IMR-90 (cell line): ENCODE results near the gene ZG16.

Experiments
- BHLHE40 ChIP-seq: fragments of 150-350 bp; IDR thresholded peaks from 2 replicates; pipeline ENCODE4 v1.6.1; 2016; ENCODE audit warnings: mild to moderate bottlenecking, low read depth, low read length
- CEBPB ChIP-seq: IDR thresholded peaks from 2 replicates; pipeline ENCODE4 v1.6.1; 2012; ENCODE audit warnings: low read depth, low read length, improper control_type of control experiment
- FOS ChIP-seq: fragments of 150-350 bp; IDR thresholded peaks from 2 replicates; pipeline ENCODE4 v1.6.1; 2016; ENCODE audit warnings: low read depth, low read length
- MAFK ChIP-seq: IDR thresholded peaks from 2 replicates; pipeline ENCODE4 v1.6.1; 2012; ENCODE audit warnings: low read depth, low read length, improper control_type of control experiment
- MXI1 ChIP-seq: IDR thresholded peaks from 2 replicates; pipeline ENCODE4 v1.6.1; 2012; ENCODE audit warnings: low read depth, mild to moderate bottlenecking, low read length, moderate library complexity, borderline replicate concordance
- NFE2L2 ChIP-seq: fragments of 150-350 bp; IDR thresholded peaks from 2 replicates; pipeline ENCODE4 v1.6.1; 2016; ENCODE audit warnings: low read depth, mild to moderate bottlenecking, low read length
- POLR2A ChIP-seq: IDR thresholded peaks from 2 replicates; pipeline ENCODE4 v1.6.1; 2012; ENCODE audit warnings: mild to moderate bottlenecking, low read depth, low read length
- RAD21 ChIP-seq: IDR thresholded peaks from 2 replicates; pipeline ENCODE4 v1.6.1; 2012; ENCODE audit warnings: low read length, improper control_type of control experiment
- RCOR1 ChIP-seq: IDR thresholded peaks from 2 replicates; pipeline ENCODE4 v1.6.1; 2012; ENCODE audit warnings: mild to moderate bottlenecking, low read length, improper control_type of control experiment; ENCODE audit not compliant: insufficient replicate concordance
- TF ChIP-seq, protein P1 (sequence below): conservative IDR thresholded peaks from 2 replicates; pipeline ENCODE4 v1.5.1; 2012; ENCODE audit warnings: mild to moderate bottlenecking, low read depth, low read length, improper control_type of control experiment
- TF ChIP-seq, protein P2 (sequence below): fragments of 150-350 bp; IDR thresholded peaks from 2 replicates; pipeline ENCODE4 v1.6.1; 2016; ENCODE audit warnings: low read depth, mild to moderate bottlenecking, low read length, moderate library complexity, borderline replicate concordance
- TF ChIP-seq, protein P3 (sequence below): fragments of 150-350 bp; IDR thresholded peaks from 2 replicates; pipeline ENCODE4 v1.6.1; 2017; ENCODE audit warnings: mild to moderate bottlenecking, antibody characterized with exemption, low read length, low read depth

DNA sequence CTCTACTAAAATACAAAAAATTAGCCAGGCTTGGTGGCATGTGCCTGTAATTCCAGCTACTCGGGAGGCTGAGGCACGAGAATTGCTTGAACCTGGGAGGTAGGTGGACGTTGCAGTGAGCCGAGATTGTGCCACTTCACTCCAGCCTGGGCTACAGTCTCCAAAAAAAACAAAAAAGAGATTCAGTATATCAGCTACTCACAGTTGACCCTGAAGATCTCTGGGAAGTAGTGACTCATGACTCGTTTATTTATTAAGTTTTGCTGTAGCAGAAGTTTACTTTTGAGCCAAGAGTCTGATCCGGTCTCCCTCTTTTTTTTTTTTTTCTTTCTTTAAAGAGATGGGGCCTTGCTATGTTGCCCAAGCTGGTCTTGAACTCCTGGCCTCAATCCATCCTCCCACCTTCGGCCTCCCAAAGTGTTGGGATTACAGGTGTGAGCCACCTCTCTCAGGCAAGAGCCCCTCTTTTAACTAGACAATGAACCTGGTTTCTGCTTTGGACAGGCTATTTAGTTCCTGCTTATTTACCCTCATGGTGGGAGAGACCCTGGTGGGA is 46.6 kb downstream of the ZG16 start:
- TF ChIP-seq, protein P1, sequence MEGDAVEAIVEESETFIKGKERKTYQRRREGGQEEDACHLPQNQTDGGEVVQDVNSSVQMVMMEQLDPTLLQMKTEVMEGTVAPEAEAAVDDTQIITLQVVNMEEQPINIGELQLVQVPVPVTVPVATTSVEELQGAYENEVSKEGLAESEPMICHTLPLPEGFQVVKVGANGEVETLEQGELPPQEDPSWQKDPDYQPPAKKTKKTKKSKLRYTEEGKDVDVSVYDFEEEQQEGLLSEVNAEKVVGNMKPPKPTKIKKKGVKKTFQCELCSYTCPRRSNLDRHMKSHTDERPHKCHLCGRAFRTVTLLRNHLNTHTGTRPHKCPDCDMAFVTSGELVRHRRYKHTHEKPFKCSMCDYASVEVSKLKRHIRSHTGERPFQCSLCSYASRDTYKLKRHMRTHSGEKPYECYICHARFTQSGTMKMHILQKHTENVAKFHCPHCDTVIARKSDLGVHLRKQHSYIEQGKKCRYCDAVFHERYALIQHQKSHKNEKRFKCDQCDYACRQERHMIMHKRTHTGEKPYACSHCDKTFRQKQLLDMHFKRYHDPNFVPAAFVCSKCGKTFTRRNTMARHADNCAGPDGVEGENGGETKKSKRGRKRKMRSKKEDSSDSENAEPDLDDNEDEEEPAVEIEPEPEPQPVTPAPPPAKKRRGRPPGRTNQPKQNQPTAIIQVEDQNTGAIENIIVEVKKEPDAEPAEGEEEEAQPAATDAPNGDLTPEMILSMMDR = no peak
- TF ChIP-seq RAD21 (no peak), CEBPB (no peak), POLR2A (no peak), MXI1 (no peak), BHLHE40 (no peak), NFE2L2 (no peak), MAFK (no peak), FOS (peak; percentile 77; the same call in 1 of the 2 replicates), RCOR1 (no peak)
- TF ChIP-seq, protein P2, sequence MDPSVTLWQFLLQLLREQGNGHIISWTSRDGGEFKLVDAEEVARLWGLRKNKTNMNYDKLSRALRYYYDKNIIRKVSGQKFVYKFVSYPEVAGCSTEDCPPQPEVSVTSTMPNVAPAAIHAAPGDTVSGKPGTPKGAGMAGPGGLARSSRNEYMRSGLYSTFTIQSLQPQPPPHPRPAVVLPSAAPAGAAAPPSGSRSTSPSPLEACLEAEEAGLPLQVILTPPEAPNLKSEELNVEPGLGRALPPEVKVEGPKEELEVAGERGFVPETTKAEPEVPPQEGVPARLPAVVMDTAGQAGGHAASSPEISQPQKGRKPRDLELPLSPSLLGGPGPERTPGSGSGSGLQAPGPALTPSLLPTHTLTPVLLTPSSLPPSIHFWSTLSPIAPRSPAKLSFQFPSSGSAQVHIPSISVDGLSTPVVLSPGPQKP = no peak
- TF ChIP-seq, protein P3, sequence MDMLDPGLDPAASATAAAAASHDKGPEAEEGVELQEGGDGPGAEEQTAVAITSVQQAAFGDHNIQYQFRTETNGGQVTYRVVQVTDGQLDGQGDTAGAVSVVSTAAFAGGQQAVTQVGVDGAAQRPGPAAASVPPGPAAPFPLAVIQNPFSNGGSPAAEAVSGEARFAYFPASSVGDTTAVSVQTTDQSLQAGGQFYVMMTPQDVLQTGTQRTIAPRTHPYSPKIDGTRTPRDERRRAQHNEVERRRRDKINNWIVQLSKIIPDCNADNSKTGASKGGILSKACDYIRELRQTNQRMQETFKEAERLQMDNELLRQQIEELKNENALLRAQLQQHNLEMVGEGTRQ = no peak
